T follicular helper cell (primary cell): ENCODE data around the gene CCS.
A peak's percentile ranks its signal among the peaks of the same experiment; 100 is the strongest.
"Not testable (repeated sequence)": the region's sequence is repeated elsewhere in the genome, so short reads cannot be mapped to it uniquely, and the experiment has no call there.

Experiments used
- DNase-seq: peaks from one replicate; pipeline ENCODE4 v3.0.0-alpha.2; 2020; ENCODE audit warnings: low read depth

The CCS gene

DNA sequence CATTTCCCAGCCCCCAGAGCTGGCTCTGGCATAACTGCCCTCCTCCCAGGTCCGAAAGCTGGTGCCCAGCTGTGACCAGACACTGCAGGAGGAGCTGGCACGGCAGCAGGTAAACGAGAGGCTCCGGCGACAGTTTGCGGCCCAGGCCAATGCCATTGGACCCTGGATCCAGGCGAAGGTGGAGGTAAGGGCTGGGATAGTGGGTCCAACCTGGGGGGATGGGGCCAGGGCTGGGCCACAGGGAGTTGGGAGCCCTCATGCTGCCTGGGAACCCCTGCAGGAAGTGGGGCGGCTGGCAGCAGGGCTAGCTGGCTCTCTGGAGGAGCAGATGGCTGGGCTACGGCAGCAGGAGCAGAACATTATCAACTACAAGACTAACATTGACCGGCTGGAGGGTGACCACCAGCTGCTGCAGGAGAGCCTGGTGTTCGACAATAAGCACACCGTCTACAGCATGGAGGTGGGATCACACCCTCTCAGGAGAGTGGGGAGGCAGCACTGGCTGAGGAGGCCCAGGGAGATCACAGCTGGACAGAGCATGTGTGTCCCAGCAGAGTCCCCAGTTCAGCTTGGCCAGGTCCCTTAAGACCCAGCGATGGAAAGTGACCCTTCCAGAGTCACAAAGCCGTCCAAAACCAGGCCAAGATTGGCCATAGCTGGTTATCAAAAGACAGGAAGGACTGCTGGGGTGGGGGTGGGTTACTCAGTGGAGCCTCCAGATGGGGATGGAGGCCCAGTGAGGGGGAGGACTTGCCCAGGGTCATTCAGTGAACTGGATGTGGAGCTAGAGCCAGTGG, 31.6 kb upstream of the CCS start:
- DNase-seq = no peak

DNA sequence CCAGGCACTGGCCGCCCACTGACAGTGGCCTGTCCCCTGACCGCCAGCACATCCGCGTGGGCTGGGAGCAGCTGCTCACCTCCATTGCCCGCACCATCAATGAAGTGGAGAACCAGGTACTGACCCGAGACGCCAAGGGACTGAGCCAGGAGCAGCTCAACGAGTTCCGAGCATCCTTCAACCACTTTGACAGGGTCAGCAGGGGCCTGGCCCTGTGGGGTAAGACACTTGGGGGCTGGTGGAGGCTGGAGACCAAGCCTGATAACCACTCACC, 31.1 kb upstream of the CCS start:
- DNase-seq = no peak

DNA sequence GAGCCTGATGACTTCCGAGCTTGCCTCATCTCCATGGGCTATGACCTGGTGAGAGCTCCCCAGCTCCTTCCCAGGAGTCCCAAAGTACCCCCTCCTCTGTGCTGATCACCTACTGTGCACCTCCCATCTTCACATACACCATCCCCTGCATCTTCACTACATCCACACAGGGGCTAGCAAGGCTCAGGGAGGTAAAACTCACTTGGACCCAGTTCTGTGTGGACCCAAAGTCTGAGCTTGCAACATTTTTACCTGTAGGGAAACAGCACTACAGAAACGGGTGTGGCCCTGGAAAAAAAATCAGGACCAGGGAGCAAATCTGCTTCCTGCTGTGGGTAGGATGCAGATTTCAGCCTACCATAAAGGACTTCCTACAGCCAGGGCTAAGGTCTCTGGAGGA, 30.7 kb upstream of the CCS start:
- no peak for DNase-seq

GRCh38 chr11:66562907-66563583, 29.9 kb upstream of the CCS start:
- DNase-seq = no peak

DNA sequence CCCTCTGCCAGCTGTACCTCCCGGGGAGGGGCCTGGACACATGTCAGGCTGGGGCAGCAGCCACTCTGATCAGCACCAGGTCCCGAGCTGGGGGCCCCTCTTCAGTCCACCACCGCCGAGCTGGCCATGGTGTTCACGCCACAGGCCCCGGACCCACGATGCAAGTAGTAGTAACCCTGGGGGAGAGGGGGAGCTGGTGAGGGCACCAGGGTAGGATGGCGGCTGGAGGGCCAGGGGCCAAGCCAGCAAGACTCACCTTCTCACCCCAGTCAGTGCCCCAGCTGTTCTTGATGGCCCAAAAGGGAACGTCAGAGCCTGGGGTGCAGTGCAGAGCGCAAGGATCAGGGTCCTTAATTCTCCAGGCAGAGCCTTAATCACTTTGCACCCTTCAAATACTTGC, 29.2 kb upstream of the CCS start:
- DNase-seq = no peak

DNA sequence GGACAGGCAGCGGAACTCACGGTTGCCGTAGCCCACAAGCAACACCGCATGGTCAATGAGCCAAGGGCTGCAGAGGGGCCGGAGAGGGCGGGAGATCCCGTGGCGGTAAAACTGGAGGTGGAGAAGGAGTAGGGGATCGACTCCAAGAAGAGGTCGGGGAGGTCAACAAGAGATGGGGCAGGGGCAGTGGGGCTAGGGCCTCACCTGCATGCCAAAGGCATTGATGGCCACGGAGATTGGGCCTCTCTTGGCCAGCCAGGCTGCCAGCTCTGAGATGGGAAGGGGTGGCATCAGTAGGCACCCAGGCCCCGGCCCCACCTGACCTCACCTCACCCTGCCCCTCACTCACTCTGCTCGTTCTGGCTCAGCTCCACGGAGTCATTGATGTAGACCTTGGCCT, 28.4 kb upstream of the CCS start:
- DNase-seq = no peak

GRCh38 chr11:66564984-66565383, 28.0 kb upstream of the CCS start:
- DNase-seq = no peak

- no peak for DNase-seq
Observed at GRCh38 chr11:66566221-66566620, 26.8 kb upstream of the CCS start.

DNA sequence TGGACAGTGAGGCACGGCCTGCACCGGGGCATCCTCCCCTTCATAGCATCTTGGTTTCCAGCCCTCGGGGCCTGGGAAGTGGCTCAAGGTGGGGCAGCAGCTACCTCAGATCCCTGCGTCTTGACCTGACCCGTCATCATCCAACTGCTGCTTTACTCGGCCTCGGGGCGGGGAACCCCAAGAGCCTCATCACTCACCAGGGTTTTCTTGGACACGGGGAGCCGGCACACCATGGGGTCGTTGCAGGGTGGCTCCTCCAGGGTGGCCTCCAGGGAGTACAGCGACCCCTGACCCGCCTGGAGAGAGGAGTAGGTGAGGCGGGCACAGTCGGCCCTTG, 25.2 kb upstream of the CCS start:
- DNase-seq = no peak

- DNase-seq = peak; percentile 56
Observed at GRCh38 chr11:66568124-66568916, 24.7 kb upstream of the CCS start, which contains the start of gene CTSF. Gene CTSF, minus strand, starts transcription at chr11:66568606. Its CDS starts 120 bp downstream, at chr11:66568486.

GRCh38 chr11:66569076-66569475, 23.9 kb upstream of the CCS start:
- no peak for DNase-seq

DNA sequence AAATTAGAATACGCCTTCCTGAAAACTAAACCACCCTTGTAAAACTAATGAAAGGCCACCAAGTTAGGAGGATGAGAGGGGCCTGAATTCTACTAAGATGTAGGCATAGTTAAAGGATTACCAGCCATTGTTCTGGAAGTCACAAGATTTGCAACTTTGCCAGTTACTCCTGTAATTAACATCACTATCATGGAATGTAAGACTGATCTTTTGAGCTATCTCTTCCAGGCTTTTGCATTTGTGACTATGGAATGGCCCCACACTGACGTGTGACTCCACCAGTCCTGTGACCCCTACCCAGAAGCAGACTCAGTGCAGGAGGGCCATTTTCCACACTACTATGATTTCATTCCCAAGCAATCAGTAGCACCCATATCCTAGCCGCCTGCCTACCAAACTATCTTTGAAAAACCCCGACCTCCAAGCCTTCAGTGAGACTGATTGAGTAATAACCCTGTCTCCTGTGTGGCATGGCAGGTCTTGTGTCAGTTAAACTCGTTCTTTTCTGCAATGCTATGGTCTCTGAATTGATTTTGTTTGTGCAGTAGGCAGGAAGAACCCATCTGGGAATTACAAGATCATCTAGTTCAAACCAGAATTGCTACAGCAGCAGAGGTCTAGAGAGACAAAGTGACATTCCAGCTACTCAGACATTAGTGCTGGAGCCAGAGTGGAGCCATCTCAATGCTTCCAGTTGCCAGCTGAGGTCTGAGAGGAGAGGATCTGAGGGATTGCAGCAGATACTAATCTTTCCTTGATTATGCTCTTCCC, 22.7 kb upstream of the CCS start:
- DNase-seq = no peak

DNA sequence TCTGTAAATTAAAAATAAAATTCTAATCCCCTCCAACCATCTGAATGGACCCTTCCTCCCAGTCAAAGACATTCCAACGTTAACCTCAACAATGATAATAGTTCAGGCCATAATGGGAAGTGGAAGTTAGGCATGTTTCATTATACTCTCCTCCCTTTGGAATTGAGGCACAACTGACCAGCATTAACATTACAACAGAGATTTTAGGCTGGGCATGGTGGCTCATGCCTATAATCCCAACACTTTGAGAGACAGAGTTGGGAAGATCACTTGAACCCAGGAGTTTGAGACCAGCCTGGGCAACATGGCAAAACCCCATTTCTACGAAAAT, 22.2 kb upstream of the CCS start:
- DNase-seq = no peak

DNA sequence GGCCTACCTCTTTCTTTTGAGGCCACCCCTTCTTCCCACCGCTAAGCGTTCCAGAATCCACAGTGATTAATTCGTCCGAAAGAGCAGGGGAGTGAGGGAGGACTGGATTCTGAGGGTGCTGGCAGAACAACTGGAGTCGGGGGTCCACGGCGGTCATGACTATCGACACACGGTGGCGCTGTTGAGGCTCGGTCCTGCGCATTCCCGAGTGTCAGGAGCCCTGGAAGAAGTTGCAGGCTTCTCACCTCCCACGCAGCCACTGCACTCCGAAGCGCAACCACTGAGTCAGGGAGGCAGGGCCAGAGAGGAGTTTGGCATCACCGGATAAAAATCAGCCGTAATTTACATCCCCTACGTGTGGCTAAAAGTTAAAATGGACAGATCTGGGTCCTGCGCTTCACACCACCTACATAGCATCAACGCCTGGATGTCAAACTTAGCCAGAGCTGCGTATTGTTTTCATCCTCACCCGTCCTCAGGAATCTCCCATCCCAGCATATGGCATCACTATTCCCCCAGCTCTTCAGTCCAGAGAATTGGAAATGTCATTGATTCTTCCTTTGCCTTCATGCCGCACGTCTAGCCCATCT, 13.9 kb upstream of the CCS start:
- DNase-seq = peak; percentile 70

- DNase-seq = no peak
Observed at GRCh38 chr11:66580803-66581202, 12.2 kb upstream of the CCS start.

GRCh38 chr11:66581261-66581660, 11.7 kb upstream of the CCS start:
- DNase-seq = no peak

DNA sequence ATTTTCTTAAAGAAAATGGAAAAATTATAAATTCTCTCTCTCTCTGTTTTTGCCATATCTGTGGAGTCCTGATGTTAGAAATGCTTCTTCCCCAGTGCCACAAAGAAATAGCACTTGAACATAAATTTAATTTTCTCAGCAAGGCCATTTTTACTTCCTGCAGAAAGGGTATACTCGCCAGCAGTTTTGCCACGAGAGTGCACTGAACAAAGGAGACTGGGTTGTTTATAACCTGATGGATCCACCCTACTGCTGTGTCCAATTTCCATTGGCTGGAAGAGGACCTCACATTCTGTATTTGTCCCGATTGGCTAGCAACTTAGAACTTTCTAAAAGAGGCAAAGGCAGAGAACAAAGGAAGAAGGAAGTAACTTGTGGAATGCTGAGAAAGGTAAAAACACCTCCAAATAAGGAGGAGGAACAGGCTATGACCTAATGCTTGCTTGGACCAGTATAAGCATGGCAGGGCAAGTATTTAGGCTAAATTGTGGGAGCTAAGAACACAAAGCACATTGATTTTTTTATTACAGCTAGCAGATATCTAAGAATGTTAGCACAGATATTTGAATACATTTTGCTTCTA, 10.3 kb upstream of the CCS start:
- not testable (repeated sequence) for DNase-seq

GRCh38 chr11:66585447-66585846, 7.5 kb upstream of the CCS start:
- DNase-seq = not testable (repeated sequence)

DNA sequence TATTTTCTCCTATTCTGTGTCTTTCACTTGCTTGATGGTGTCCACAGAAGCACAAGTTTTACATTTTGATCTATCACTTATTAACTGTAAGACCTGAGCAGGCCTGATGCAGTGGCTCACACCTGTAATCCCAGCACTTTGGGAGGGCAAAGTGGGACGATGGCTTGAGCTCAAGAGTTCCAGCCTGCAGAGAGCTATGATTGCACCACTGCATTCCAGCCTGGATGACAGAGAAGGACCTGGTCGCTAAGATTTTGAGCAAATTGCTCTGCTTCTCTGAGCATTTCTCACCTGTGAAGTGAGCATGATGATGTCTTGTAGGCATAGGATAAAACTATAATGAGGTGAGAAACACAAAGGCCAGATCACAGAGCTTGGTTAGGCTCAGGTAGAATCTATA, 6.8 kb upstream of the CCS start:
- DNase-seq = no peak

- not testable (repeated sequence) for DNase-seq
Observed at GRCh38 chr11:66589315-66589714, 3.7 kb upstream of the CCS start.

- DNase-seq = no peak
Observed at GRCh38 chr11:66589996-66590675, 2.8 kb upstream of the CCS start.
